Fibroblast of the aortic adventitia (primary cell): ENCODE data around the gene RAB35. TPM values are rescaled to one million over a fixed set of nuclear protein-coding genes. Genes with fewer than 3 reads are reported as not detected.

ENCODE experiments used
- DNase-seq: peaks from one replicate; pipeline ENCODE4 v3.0.0-alpha.2; 2010; ENCODE audit warnings: low read depth
- H3K4me3 ChIP-seq: 2 replicates; pipeline ENCODE4 v1.5.1; 2011; ENCODE audit warnings: low read depth, mild to moderate bottlenecking, control low read depth, low read length, moderate library complexity
- total RNA-seq: library from RNA; depleted of rRNA; stranded (reverse); fragments of >200 nt; gene quantifications from 2 replicates; pipeline ENCODE4 v1.2.3, GENCODE V29; 2012; ENCODE audit warnings: low replicate concordance
- TF ChIP-seq, protein P1 (sequence below): IDR thresholded peaks from 2 replicates; pipeline ENCODE4 v1.5.1; 2011; ENCODE audit warnings: mild to moderate bottlenecking, low read length, control low read depth, inconsistent platforms; ENCODE audit not compliant: insufficient read depth

Gene RAB35
- total RNA-seq, 1 donor, result 24.8 TPM

DNA sequence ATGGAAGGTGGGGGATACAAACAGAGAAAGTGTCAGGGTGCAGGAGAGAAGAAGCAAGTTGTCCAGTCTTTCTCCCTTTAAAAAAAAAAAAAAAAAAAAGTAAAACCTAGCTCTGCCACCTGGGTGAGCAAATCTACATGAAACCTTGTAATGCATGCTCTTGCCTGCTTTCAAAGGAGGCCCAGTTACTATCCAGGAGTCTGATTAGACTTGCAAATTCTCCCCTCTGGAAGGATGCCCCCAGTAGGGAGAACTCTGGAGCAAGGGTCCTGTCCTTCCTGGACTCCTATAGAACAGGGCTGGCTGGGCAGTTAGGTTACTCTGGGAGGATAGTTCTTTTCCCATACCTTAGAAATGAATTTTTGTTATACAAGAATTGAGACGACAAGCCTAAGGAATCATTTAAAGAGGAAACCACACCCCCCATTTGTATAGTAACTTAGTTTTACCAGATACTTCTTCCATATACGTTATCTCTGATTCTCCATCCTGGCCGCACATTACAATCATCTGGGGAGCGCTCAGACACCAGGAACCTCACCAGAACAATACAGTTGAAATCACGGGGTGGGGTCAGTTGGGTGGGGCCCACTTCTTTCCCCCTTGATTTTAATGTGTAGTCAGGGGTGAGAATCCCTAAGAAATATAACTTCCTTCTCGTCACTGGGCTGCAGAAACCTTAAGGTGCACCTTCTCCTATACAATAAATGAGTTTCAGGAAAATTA is 30.5 kb downstream of the RAB35 start:
- TF ChIP-seq, protein P1, sequence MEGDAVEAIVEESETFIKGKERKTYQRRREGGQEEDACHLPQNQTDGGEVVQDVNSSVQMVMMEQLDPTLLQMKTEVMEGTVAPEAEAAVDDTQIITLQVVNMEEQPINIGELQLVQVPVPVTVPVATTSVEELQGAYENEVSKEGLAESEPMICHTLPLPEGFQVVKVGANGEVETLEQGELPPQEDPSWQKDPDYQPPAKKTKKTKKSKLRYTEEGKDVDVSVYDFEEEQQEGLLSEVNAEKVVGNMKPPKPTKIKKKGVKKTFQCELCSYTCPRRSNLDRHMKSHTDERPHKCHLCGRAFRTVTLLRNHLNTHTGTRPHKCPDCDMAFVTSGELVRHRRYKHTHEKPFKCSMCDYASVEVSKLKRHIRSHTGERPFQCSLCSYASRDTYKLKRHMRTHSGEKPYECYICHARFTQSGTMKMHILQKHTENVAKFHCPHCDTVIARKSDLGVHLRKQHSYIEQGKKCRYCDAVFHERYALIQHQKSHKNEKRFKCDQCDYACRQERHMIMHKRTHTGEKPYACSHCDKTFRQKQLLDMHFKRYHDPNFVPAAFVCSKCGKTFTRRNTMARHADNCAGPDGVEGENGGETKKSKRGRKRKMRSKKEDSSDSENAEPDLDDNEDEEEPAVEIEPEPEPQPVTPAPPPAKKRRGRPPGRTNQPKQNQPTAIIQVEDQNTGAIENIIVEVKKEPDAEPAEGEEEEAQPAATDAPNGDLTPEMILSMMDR, result no peak
- H3K4me3 ChIP-seq, result no peak overlapping the region
- DNase-seq, result no peak

- TF ChIP-seq, protein P1, result no peak
- DNase-seq, result no peak
- H3K4me3 ChIP-seq, result no peak overlapping the region
Observed at GRCh38 chr12:120081641-120082040, 34.9 kb downstream of the RAB35 start.

DNA sequence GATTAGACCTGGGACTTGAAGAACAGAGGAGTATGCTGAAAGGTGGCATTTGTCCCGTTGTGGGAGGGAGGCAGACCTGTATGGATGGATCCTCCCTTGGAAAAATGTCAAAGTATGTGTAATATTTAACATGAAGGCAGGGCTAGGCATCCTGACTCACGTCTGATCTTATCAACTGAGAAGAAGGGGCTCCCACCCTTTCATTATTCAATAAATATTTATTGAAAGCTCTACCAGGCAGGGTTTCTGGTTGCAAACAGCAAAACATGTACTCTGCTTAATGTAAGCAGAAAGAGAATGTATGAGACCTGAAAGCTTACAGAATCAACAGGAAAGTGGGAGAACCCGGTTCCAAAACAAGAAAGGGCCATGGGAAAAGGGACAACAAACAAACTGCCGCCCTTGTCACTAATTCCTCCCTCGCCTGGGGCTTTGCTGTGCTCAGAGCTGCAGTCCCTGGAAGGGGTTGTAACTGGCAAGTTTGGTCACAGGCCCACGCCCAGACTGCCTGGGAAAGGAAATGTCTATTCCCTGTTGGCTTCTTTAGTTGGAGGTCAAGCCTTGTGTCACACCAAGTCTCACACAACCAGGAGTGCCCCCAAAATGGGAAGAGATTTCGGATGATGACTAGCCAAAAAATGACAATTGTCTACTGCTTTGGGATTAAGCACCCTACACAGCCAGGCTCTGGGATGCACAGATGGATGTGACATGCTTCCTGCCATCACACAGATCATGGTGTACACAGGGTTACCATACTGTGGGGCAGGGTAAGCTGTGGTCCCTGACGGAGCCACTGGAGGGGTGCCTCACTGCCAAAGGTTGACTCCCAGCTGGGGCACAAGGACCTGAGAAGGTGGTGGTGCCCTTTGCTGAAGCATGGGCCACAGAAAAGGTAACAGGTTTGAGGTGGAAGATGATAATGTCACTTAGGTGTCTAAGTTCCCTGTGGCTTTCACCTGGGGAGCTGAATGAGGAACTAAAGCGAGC is 36.8 kb downstream of the RAB35 start:
- no peak overlapping the region for H3K4me3 ChIP-seq
- DNase-seq, result peak; percentile 20
- TF ChIP-seq, protein P1, result no peak

- TF ChIP-seq, protein P1, result no peak
- no peak for DNase-seq
- H3K4me3 ChIP-seq, result no peak overlapping the region
Observed at GRCh38 chr12:120078868-120079267, 37.7 kb downstream of the RAB35 start.

- TF ChIP-seq, protein P1, result no peak
- no peak overlapping the region for H3K4me3 ChIP-seq
- DNase-seq, result no peak
Observed at GRCh38 chr12:120077260-120077659, 39.3 kb downstream of the RAB35 start.

DNA sequence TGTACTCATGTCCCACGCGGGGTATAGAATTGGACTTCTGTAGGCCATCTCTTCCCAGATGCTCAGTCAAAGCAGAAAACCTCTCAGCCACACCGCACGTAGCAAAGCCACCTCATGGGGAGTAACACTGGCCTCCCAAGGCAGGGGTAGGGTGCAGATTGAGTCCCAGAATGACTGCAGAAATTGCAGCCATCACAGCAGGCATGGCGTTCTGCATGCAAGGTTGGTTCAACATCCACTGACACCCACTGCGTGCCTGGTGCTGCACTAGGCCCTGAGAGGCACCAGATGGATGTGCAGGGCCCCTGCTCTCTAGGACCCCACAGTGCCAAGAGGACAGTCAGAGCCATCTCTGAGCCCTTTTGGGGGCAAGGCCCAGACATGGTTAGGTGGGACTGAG is 39.9 kb downstream of the RAB35 start:
- H3K4me3 ChIP-seq, result no peak overlapping the region
- DNase-seq, result no peak
- TF ChIP-seq, protein P1, result no peak
